Nephron (organoid): ENCODE data around the gene ROPN1.
"Not testable (repeated sequence)": the region's sequence is repeated elsewhere in the genome, so short reads cannot be mapped to it uniquely, and the experiment has no call there.

Source experiments
- H3K27ac Mint-ChIP-seq, 3 experiments: 2 replicates each; pipeline ENCODE4 v1.8.0; 2020; ENCODE audit warnings: mixed read lengths in 3 of 3, mild to moderate bottlenecking in 2 of 3, moderate library complexity in 1 of 3
- H3K27me3 Mint-ChIP-seq: 2 replicates; pipeline ENCODE4 v1.8.0; 2021; ENCODE audit warnings: low read depth, mild to moderate bottlenecking, moderate library complexity, mixed read lengths
- H3K36me3 Mint-ChIP-seq: 2 replicates; pipeline ENCODE4 v1.8.0; 2020; ENCODE audit warnings: low read depth, mixed read lengths
- H3K4me1 Mint-ChIP-seq: 2 replicates; pipeline ENCODE4 v1.8.0; 2020; ENCODE audit warnings: mixed read lengths
- H3K4me3 Mint-ChIP-seq, 3 experiments: 2 replicates each; pipeline ENCODE4 v1.8.0; 2020; ENCODE audit warnings: mild to moderate bottlenecking in 3 of 3, mixed read lengths in 3 of 3, moderate library complexity in 2 of 3
- H3K9me3 Mint-ChIP-seq: 2 replicates; pipeline ENCODE4 v1.8.0; 2020; ENCODE audit warnings: mixed read lengths
- CTCF ChIP-seq, 3 experiments: fragments of 200-600 bp; sonication (generic); IDR thresholded peaks; one replicate each; pipeline ENCODE4 v1.5.0; 2021; ENCODE audit warnings: antibody characterized with exemption in 3 of 3; ENCODE audit not compliant: unreplicated experiment in 3 of 3

ROPN1 gene

GRCh38 chr3:124034016-124034843, 42.3 kb upstream of the ROPN1 start:
- Mint-ChIP-seq H3K4me3 (peak overlapping the region; percentile 90 to 97 (median 91)), H3K27ac (peak overlapping the region; percentile 58 to 97 (median 72)), H3K36me3 (no peaks in the 10 kb centered on the region), H3K9me3 (no peaks in the 10 kb centered on the region), H3K27me3 (no peaks in the 10 kb centered on the region), H3K4me1 (peaks cover 20% of the 10 kb centered on the region)
- no peak for TF ChIP-seq CTCF (IDR thresholded peaks at IDR 0.05; ENCODE audit: unreplicated experiment in 3 of 3)

GRCh38 chr3:124033360-124034015, 41.6 kb upstream of the ROPN1 start, which contains the start of gene KALRN:
Gene KALRN (plus strand): TSS chr3:124033369.
- Mint-ChIP-seq H3K4me1 (peaks cover 20% of the 10 kb centered on the region), H3K4me3 (peak within 1 kb of the TSS; percentile 90 to 97 (median 91)), H3K9me3 (no peaks in the 10 kb centered on the region), H3K27ac (peak within 1 kb of the TSS; percentile 83 to 97 (median 95)), H3K36me3 (no peaks in the 10 kb centered on the region), H3K27me3 (no peaks in the 10 kb centered on the region)
- TF ChIP-seq CTCF (IDR thresholded peaks at IDR 0.05; ENCODE audit: unreplicated experiment in 3 of 3) = peak in 1 of 3 experiments; percentile 40

- no peaks in the 10 kb centered on the region for H3K36me3 Mint-ChIP-seq
- H3K9me3 Mint-ChIP-seq = no peaks in the 10 kb centered on the region
- H3K27ac Mint-ChIP-seq = peak overlapping the region in 2 of 3 experiments; percentile 83 to 95
- peaks cover 20% of the 10 kb centered on the region for H3K4me1 Mint-ChIP-seq
- H3K27me3 Mint-ChIP-seq = no peaks in the 10 kb centered on the region
- peak; percentile 59 to 89 (median 82) for TF ChIP-seq CTCF (IDR thresholded peaks at IDR 0.05; ENCODE audit: unreplicated experiment in 3 of 3)
- peak overlapping the region; percentile 78 to 90 (median 82) for H3K4me3 Mint-ChIP-seq
Observed at GRCh38 chr3:124032881-124033359, 41.0 kb upstream of the ROPN1 start.

GRCh38 chr3:124032311-124032880, 40.5 kb upstream of the ROPN1 start:
- Mint-ChIP-seq H3K27ac (peak overlapping the region; percentile 83 to 95 (median 91)), H3K9me3 (no peaks in the 10 kb centered on the region), H3K36me3 (no peaks in the 10 kb centered on the region), H3K27me3 (no peaks in the 10 kb centered on the region), H3K4me1 (peaks cover 20% of the 10 kb centered on the region), H3K4me3 (peak overlapping the region; percentile 90 to 92 (median 90))
- TF ChIP-seq CTCF (IDR thresholded peaks at IDR 0.05; ENCODE audit: unreplicated experiment in 3 of 3) = no peak

- Mint-ChIP-seq H3K4me3 (no peak overlapping the region), H3K27ac (no peak overlapping the region), H3K4me1 (peaks cover 5% of the 10 kb centered on the region), H3K9me3 (peaks cover 4% of the 10 kb centered on the region), H3K36me3 (no peaks in the 10 kb centered on the region), H3K27me3 (peaks cover 5% of the 10 kb centered on the region)
- TF ChIP-seq CTCF (IDR thresholded peaks at IDR 0.05; ENCODE audit: unreplicated experiment in 3 of 3) = no peak
Observed at GRCh38 chr3:124026516-124026915, 34.6 kb upstream of the ROPN1 start.

- H3K4me1 Mint-ChIP-seq, H3K36me3 Mint-ChIP-seq, H3K4me3 Mint-ChIP-seq: not testable (repeated sequence)
- Mint-ChIP-seq H3K27me3 (peaks cover 12% of the 10 kb centered on the region), H3K9me3 (peaks cover 10% of the 10 kb centered on the region), H3K27ac (peak overlapping the region in 1 of 3 experiments; percentile 39)
Observed at GRCh38 chr3:124023531-124023930, 31.6 kb upstream of the ROPN1 start.
